T-helper 9 cell (primary cell): Measurements from ENCODE around the gene PLXNA4.

Experiments
- DNase-seq: peaks from one replicate; pipeline ENCODE4 v3.0.0-alpha.2; 2020

The PLXNA4 gene

DNA sequence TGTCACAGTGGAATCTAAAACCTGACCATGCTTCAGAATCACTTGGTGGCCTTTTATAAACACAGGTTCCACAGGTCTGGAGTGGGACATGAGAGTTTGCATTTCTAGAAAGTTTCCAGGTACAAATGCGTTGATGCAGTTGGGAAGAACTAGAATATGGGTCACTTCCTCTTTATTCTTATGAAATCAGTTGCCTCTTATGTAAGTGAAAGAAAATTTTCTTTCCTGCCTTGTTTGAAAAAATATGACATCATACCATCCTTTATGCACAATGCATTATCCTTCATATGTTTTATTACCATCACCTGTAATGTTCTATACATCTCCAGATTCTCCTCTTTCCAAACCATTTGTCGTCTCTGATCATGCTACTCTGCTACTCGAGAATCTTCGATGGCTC, 44.0 kb downstream of the PLXNA4 start:
- no peak for DNase-seq

DNA sequence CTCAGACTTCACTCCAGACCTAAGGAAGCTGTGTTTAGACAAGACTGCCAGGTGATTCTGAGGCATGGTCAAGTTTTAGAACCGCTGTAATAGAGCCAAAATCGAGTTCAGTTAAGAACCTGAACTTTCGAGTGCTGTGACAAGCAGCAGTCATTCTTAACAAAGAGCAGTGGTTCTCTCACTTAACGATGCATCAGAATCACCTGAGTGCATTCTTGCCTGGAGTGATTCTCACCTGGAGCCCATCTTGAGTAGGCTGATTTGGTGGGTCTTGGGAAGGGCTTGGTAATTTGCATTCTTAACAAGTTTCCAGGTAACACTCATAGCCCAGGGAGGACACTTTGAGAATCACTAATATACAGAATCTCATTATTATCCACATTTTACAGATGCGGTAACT, 44.7 kb downstream of the PLXNA4 start:
- no peak for DNase-seq

DNA sequence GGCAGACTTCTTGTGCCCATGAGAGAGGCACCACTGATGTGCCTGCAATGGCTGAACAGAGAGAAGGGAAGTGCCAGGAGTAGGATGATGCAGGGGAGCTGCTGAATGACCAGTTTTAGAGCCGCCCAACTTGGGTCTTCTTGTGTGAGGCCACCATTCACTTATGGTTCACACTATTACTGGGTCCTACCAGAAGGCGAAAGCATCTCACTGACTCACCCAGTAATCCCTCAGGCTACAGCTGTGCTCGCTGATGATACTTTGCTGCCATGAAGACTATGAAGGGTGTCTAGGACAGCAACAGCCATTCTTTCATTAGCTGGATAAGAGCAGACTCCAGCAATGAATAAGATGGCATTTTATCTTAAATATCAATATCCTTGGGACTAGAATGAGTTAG, 47.6 kb downstream of the PLXNA4 start:
- DNase-seq, result no peak

DNA sequence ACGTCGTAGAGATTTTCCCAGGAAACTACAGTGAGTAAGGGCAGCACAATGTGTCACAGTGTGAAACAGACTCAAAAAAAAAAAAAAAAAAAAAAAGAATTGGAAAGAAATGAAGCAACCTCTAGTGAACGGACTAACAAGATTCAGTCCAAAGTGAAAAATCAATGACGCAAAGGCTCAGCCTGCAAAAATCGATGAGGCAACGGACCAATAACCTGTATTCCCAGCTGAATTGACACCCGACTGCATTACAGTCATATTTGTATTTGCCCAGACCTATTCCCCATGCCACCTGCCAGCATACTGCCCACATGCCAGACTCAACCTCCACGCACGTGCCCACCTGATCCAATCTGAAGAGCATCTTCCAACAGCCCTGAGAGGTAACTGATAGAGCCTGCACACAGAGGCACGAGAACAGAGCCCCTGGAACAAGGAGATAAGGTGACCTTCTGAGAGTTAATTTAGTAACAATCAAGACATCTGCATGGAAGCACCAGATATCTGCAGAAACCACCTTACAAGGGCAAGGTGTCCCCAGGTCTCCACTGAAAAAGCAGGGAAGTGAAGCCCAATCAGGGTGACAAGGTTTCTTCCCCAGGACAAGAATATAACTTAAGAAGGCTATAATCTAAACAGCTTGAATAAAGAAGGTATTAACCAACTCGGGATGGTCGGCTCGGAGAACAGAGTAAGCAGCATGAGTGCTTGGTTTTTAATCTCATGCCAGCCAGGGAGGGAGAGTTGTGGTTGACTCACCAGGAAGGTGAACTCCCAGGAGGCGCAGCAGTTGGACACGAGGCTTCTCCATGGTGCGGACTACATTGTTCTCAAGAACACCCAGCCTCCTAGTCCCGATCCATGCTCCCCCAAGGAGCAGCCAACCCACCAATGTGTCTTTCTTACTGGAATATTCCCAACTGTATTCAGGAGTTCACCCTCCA, 48.5 kb downstream of the PLXNA4 start:
- DNase-seq, result no peak

DNA sequence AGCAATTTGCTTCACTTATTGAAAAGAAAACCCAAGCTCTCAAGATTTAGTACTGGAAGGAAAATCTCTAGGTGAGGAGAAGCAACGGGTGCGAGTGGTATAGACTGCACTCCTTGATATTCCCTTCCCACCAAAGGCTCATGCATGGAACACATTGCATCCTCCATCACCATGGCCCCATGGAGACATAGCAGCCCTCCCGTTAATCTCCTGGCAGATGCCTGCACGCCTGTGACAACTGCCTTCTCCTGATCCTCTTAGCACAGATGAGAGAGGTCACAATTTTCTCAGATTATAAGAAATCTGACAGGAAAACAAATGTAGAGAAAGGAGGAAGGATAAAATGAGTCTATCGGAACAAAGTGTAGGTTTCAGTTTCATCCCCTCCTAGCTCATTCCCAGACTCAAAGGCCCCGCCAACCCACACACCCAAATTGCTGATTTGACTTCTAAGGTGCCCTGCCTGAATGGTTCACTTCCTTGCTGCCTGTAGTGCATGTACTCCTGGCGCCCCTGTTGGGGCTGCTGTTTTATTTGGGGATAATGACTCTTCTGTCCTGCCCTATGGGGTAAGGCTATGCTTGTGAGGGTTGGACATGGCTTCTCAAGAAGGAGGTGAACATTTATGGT, 50.0 kb downstream of the PLXNA4 start:
- no peak for DNase-seq

DNA sequence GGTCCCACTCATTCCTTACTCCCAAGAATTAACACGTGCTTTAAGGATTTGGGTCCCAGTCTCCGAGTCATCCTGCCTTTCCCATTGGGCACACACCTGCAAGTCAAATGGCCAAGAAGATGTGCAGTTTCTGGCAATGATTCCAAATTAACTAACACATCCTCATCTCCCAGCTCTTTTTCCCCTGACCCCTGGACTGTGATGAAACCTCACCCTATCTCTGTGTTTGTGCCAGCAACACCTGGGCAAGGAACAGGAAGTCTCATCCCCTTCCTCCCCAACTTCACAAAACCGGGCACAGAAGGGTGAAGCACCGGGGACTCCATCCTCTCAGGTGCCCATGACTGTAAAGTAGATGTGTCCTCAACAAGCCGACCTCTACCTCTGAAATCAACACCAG, 54.8 kb downstream of the PLXNA4 start:
- no peak for DNase-seq

DNA sequence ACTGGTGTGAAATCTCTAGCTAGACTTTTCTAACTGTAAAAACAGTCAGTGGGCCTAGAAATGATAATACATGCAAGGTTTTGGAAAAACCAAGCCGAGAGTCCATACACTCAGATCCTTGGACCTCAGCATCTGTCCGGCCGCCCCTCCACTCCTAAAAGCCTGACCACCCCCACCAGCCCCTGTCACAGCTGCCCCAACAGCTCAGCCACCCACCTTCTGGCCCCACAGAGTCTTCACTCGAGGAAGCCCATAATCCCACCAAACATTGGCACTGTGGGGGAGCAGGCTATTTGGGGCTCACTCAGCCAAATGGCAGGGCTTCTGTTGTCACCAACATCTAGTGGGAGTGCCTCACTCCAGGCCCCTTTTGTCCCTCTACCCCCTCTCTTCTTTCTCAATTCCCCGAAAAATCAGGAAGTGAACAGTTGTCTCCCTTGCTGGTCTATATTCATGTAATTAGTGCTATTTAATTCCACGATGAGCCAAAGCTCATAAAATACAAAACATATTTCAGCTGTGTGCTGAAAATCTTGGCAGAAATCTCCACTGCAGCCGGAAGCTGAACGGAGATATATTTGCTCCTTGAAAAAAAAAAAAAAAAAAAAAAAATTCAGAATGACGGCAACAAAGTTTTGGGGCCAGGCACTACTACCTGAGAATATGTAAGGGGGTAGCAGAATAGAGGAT, 55.5 kb downstream of the PLXNA4 start:
- DNase-seq, result no peak

DNA sequence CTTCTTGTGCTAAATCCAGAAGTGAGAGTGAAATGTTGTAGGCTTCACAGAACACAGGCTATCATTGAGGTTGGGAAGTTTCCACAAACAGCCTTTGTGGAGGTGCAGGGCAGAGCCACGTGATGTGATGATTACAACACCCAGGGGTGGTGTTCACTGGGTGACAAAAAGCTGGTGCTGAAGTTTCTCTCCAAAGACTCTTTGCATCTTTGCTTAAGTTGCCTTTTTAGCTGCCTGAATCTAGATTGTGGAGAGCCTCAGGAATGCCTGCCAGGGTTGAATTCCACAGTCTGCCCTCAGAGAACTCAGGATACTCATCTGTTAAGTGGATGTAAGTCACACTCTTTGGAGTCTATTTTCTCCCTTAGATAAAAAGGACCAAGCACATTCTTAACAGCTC, 56.3 kb downstream of the PLXNA4 start:
- no peak for DNase-seq

DNA sequence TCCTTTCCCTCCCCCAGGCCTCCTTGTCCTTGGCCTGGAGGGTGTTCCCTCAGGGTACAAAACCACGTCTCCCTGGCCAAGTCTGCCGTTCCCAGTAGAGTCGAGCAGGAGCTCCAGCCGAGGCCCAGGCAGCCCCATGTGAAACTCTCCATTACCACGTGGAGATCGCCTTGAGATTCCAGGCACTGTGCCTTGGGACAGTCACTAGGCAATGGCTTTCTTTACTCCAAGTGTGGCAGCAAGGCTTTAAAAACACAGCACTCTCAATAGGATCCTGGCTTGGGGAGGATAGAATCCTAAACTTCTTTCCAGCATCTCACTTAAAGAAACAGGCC, 57.5 kb downstream of the PLXNA4 start:
- DNase-seq, result no peak

DNA sequence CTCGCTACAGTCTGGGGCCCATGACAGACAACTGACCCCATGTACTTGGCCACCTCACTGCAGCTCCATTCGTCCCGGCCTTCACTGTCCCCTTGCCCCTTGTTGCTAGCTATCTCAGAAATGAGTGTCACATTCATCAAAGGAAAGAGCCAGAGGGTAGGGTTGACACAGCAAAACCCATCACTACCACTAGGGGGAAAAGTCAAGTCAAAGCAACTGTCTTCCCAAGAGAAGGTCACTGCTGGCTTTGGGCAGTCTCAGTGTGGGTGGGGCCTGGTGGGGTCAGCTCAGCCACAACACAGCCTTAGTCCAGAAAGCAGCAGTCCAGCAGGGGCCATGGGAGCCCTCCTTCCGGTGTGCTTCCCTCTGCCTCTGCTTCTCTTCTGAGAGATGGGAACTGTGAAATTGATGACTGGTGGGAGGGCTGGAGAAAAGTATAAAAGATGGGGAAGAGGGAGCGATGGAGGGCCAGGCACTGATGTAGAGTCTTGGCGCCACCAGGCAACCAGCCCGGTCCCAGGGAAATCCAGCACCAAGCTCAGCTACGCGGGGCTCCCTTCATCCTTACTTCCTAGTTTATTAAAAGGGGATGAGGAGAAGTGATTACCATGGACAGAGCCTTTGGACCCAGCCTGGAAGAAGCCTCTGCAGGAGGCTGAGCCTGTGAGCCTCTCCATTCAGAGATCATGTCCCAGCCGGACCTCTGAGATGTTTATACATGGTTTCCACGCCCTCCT, 58.0 kb downstream of the PLXNA4 start:
- no peak for DNase-seq

DNA sequence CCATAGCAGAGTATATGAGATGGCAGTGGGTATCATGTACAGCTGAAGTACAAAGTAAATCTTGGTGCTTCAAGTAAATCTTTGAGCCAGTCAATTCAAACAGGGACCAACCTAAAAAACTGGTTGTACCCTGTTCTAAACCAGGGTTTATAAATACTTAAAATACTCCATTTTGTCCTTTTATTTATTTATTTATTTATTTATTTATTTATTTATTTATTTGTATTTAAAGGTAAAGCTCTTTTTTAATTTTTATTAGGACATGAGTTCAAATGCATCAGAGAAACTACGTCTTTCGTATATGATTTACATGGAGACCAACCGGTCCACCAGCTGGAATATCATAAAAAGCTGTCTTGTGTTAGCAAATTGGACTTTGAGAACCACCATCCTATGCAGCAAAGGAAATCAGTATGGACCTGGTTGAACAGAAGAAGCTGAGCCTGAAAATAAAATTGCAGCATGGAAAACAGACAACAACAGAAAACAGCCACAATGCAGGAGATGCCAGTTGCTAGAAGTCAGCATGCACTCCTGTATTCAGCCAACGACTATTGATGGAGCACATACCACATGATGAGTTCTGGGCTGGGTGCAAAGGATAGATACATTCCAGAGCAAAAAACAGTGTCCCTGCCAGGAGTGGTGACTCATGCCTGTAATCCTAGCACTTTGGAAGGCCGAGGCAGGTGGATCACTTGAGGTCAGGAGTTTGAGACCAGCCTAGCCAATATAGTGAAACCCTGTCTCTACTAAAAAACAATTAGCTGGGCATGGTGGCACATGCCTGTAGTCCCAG, 60.0 kb downstream of the PLXNA4 start:
- no peak for DNase-seq

DNA sequence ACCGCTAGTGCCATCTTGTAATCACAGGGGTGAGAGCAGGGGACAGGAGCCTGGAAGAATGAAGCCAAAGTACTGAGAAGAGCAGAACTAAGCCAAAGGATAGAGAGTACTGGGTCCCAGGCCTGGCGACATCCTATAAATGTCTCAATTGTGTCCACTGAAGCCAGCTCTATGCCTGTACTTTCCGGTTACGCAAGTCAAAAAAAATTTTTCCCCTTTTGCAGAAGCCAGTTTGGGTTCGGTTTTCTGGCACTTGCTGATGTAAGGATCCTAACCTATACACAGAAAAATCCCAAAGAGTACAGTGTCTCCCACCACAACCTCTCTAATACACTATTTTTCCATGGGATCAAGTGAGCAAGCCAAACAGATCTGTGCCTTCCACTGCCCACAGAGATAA, 61.1 kb downstream of the PLXNA4 start:
- no peak for DNase-seq

DNA sequence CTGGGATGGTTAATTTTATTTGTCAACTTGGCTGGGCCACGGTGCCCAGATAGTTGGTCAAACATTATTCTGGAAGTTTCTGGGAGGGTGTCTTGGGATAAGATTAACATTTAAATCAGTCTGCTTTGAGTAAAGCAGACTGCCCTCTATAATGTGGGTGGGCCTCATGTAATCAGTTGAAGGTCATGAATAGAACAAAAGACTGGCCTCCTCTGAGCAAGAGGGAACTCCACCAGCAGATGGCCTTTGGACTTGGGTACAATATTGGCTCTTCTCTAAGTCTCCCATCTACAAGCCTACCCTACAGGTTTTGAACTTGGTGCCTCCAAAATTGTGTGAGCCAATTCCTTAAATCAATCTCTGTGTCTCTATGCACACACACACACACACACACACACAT, 61.8 kb downstream of the PLXNA4 start:
- no peak for DNase-seq

DNA sequence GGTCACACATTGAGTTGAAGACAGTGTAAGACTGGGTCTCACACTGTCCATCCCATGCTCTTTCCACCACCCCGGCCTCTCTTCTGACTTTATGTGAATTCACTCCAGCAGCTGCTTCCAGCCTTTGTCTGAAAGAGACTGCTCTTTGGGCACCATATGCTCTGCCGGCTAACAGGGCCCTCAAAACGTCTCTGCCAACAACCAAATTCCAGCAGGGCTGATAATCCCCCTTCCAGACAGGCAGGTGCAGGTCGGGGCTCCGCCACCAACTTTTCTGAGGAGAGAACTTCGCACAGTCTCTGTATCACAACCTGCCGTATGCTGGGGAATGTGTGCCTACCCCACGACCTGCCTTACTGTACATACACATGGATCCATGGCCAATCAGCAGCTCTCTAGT, 64.3 kb downstream of the PLXNA4 start:
- no peak for DNase-seq

DNA sequence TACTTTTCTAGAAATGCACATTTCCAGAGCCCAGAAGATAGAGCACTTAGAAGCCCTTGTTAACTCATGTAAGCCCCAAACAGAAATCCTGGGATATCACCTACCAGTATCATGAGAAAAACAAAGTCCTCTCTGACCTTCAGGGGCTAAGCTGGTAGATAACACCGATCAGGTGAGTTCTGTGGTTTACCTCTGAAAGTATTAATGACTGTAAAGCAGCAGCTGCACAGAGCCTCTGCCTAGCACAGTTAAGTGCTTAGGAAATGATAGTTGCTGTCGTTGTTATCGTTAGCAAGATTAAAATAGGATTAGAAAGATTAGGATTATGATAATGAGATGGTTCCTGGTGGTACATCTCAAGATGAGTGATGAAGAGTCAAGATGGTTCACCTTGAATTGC, 64.9 kb downstream of the PLXNA4 start:
- no peak for DNase-seq

DNA sequence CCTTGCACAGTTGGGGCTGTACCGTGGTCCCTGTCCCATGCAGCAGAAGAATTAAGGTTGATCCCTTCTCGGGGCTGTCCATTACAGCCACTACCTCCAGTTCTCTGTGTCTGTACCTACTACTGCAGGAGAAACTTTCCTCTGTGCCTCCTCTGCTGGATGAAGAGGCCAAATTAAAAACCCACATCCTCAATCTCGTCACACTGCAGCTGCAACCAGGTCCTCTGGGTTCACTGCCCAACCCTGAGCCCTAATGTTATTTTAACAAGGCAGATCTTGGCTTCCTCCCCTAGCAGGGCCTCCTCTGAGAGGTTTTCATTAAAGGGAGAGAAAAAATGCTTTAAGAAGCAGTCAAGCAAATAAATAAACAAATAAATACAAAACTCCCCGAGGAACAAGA, 66.6 kb downstream of the PLXNA4 start:
- no peak for DNase-seq

DNA sequence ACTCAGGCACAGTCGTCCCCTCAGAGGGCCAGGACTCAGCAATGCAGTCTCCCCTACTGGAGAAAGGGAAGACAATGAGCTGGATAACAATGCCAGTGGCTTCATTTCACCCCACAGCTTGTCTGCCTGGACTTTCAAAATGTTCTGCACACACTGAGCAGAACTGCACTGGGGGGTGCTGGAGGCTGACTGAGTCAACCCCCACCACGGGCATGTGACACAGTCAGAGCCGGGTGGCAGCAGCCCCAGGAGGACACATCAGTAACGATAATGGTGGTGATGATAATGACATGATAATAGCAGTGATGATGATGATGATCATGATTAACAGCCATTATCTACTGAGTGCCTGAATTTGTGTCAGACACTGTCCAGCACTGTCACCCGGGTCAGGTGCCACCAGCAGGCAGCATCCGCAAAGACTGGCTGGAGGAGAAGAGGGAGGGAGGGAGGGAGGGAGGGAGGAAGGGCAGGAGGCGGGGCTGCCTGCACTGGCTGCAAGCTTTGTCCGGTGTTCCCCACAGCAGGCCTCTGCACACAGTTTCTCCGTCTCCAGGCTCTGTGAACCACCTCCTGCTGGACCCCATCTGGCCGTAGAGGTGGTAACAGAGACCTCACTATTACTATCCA, 67.4 kb downstream of the PLXNA4 start:
- DNase-seq, result no peak

DNA sequence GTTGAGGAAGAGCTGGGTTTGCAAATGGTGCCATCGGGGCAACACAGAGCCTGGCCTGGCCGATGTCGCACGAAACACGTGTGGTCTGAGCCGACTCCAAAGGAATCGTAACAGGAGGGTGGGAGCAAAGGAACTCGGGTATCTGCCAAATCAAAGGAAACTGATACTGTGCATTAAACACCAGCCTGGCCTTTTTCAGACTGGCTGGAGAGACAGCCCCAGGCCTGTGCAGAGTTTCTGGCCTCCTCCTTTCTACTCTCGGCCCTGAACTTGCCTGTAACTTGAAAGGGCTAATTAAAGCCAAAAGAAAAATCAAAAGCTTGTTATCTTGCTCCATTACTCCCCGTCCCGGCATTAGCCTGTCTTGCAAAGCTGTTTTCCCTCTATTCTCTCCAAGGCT, 71.4 kb downstream of the PLXNA4 start:
- no peak for DNase-seq

DNA sequence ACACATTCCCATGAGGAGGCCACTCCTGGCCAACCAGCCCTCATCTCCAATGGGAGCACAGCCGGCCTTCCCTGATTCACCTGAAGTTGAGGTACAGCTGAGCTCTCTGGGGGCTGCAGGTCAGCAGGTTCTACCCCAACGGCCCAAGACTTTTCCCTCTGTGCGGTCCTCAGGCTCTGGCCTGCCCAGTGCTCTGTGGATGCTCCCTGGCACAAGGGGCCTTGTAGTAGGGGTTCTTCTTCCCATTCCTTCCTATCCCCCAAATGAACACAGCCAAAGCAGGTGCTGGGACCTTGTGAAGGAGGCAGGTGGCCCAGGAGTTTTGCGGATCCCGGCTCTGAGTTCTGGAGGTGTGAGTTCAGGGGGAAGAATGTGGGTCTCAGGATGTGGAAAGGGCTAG, 72.2 kb downstream of the PLXNA4 start:
- no peak for DNase-seq

DNA sequence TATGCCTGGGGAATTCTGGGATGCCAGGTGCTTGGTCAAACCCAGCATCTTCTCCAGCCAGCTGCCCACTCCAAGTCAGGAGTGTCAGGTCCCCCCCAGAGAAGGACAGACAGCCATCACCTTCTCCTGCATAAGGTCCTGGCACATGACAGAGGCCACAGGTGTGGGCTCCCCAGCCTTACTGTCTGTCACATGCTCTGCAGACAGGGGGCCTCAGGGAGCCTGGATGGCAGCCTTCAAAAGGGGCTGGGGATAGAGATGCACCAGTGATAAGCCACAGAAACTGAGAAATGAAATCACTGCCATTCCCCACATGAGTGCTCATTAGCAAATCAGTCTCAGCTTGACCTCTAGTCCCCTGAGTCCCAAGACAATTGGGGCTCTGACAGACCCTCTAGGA, 72.9 kb downstream of the PLXNA4 start:
- DNase-seq, result no peak

DNA sequence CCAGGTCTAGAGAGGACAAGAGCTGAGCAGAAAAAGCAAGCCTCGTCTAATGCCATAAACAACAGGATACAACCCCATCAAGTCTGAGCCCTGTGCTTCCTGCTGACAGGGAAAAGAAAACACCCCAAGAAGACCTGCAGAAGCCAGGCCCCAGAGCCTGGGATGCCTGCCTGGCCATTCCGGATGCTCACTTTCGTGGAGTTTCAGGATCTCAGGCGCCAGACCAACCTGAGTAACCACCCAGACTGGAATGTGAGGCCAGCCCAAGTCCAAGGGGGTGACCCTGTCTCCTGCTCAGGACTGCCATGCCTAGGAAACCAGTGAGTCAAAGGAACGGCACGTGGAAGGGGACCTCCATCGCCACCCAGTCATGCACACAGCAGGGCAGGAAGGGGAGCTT, 74.3 kb downstream of the PLXNA4 start:
- DNase-seq, result no peak
